HFFc6 (cell line): Measurements from ENCODE around the gene ADGRB3. TPM values are rescaled to one million over a fixed set of nuclear protein-coding genes. Genes with fewer than 3 reads are reported as not detected.

Source experiments
- DNase-seq: peaks from one replicate; pipeline ENCODE4 v3.0.0-alpha.2; 2018
- H3K27ac Mint-ChIP-seq: 2 replicates; pipeline ENCODE4 v1.8.0; 2020; ENCODE audit warnings: mild to moderate bottlenecking, mixed read lengths
- H3K27me3 Mint-ChIP-seq: 2 replicates; pipeline ENCODE4 v1.8.0; 2021; ENCODE audit warnings: mild to moderate bottlenecking, moderate library complexity, mixed read lengths; ENCODE audit not compliant: insufficient read depth
- H3K36me3 Mint-ChIP-seq: 2 replicates; pipeline ENCODE4 v1.8.0; 2021; ENCODE audit warnings: low read depth, mixed read lengths
- H3K4me1 Mint-ChIP-seq: 2 replicates; pipeline ENCODE4 v1.8.0; 2020; ENCODE audit warnings: low read depth, mixed read lengths
- H3K4me3 Mint-ChIP-seq: 2 replicates; pipeline ENCODE4 v1.8.0; 2020; ENCODE audit warnings: mild to moderate bottlenecking, moderate library complexity, mixed read lengths
- H3K9me3 Mint-ChIP-seq: 2 replicates; pipeline ENCODE4 v1.8.0; 2020; ENCODE audit warnings: mild to moderate bottlenecking, mixed read lengths
- CTCF ChIP-seq: fragments of 200-600 bp; sonication (generic); IDR thresholded peaks from 2 replicates; pipeline ENCODE4 v1.5.0; 2021; ENCODE audit warnings: antibody characterized with exemption, mild to moderate bottlenecking
- total RNA-seq, 6 experiments: library from RNA; stranded (reverse); fragmentation: NEBNext Ultra II Directional; extraction: Animal tissue kit (Norgen Biotek cat#: 25700); gene quantifications; 2 replicates in 1 of 6; 3 replicates in 5 of 6; pipeline ENCODE4 v1.2.3, GENCODE V29; 2021

Gene ADGRB3
- total RNA-seq, 6 experiments from 2014 or later = 0.05 to 0.07 (median 0.05) TPM; not detected in 3

GRCh38 chr6:69289689-69290495 lies 654.8 kb downstream of the ADGRB3 start:
- peaks cover 45% of the 10 kb centered on the region for H3K9me3 Mint-ChIP-seq
- TF ChIP-seq CTCF = no peak
- H3K36me3 Mint-ChIP-seq = no peaks in the 10 kb centered on the region
- no peak overlapping the region for H3K27ac Mint-ChIP-seq
- no peak overlapping the region for H3K4me3 Mint-ChIP-seq
- no peaks in the 10 kb centered on the region for H3K27me3 Mint-ChIP-seq
- H3K4me1 Mint-ChIP-seq = no peaks in the 10 kb centered on the region
- DNase-seq = no peak

GRCh38 chr6:69293471-69293870 lies 658.4 kb downstream of the ADGRB3 start:
- H3K27me3 Mint-ChIP-seq = no peaks in the 10 kb centered on the region
- no peaks in the 10 kb centered on the region for H3K36me3 Mint-ChIP-seq
- H3K4me1 Mint-ChIP-seq = no peaks in the 10 kb centered on the region
- H3K9me3 Mint-ChIP-seq = peaks cover 35% of the 10 kb centered on the region
- no peak overlapping the region for H3K4me3 Mint-ChIP-seq
- DNase-seq = no peak
- TF ChIP-seq CTCF = no peak
- no peak overlapping the region for H3K27ac Mint-ChIP-seq

GRCh38 chr6:69294407-69294806 lies 659.3 kb downstream of the ADGRB3 start:
- H3K4me1 Mint-ChIP-seq = no peaks in the 10 kb centered on the region

GRCh38 chr6:69294862-69295261 lies 659.8 kb downstream of the ADGRB3 start:
- Mint-ChIP-seq H3K9me3 (peaks cover 27% of the 10 kb centered on the region), H3K4me1 (no peaks in the 10 kb centered on the region)

More at GRCh38 chr6:69294407-69294806, 659.3 kb downstream of the ADGRB3 start:
- no peak overlapping the region for H3K4me3 Mint-ChIP-seq
- DNase-seq = no peak
- H3K36me3 Mint-ChIP-seq = no peaks in the 10 kb centered on the region
- TF ChIP-seq CTCF = no peak
- H3K27me3 Mint-ChIP-seq = no peaks in the 10 kb centered on the region
- H3K27ac Mint-ChIP-seq = no peak overlapping the region
- peaks cover 31% of the 10 kb centered on the region for H3K9me3 Mint-ChIP-seq

GRCh38 chr6:69303382-69303781 lies 668.3 kb downstream of the ADGRB3 start:
- no peaks in the 10 kb centered on the region for H3K36me3 Mint-ChIP-seq
- no peaks in the 10 kb centered on the region for H3K27me3 Mint-ChIP-seq
- DNase-seq = no peak
- peaks cover 44% of the 10 kb centered on the region for H3K9me3 Mint-ChIP-seq
- no peaks in the 10 kb centered on the region for H3K4me1 Mint-ChIP-seq
- no peak overlapping the region for H3K27ac Mint-ChIP-seq
- no peak for TF ChIP-seq CTCF
- no peak overlapping the region for H3K4me3 Mint-ChIP-seq

More at GRCh38 chr6:69294862-69295261, 659.8 kb downstream of the ADGRB3 start:
- no peaks in the 10 kb centered on the region for H3K27me3 Mint-ChIP-seq
- no peaks in the 10 kb centered on the region for H3K36me3 Mint-ChIP-seq
- no peak overlapping the region for H3K4me3 Mint-ChIP-seq
- no peak for TF ChIP-seq CTCF
- DNase-seq = no peak
- H3K27ac Mint-ChIP-seq = no peak overlapping the region
